Osteocyte (in vitro differentiated cells): ENCODE measurements around the gene SEPTIN2. TPM values are rescaled to one million over a fixed set of nuclear protein-coding genes. Genes with fewer than 3 reads are reported as not detected.

ENCODE experiments used
- DNase-seq: peaks from one replicate; pipeline ENCODE4 v3.0.0; 2021; ENCODE audit warnings: mixed read lengths; ENCODE audit not compliant: unreplicated experiment; ENCODE audit errors: extremely low spot score
- H3K27ac Mint-ChIP-seq: one replicate; pipeline ENCODE4 v1.8.0; 2021; ENCODE audit warnings: mild to moderate bottlenecking, mixed read lengths; ENCODE audit not compliant: unreplicated experiment
- H3K27me3 Mint-ChIP-seq: one replicate; pipeline ENCODE4 v1.8.0; 2021; ENCODE audit warnings: mixed read lengths; ENCODE audit not compliant: unreplicated experiment
- H3K36me3 Mint-ChIP-seq: one replicate; pipeline ENCODE4 v1.8.0; 2021; ENCODE audit warnings: mixed read lengths; ENCODE audit not compliant: unreplicated experiment
- H3K4me1 Mint-ChIP-seq: one replicate; pipeline ENCODE4 v1.8.0; 2021; ENCODE audit warnings: mixed read lengths; ENCODE audit not compliant: unreplicated experiment
- H3K4me3 Mint-ChIP-seq: one replicate; pipeline ENCODE4 v1.8.0; 2021; ENCODE audit warnings: mild to moderate bottlenecking, moderate library complexity, mixed read lengths; ENCODE audit not compliant: unreplicated experiment
- H3K9me3 Mint-ChIP-seq: one replicate; pipeline ENCODE4 v1.8.0; 2021; ENCODE audit warnings: mixed read lengths; ENCODE audit not compliant: unreplicated experiment
- total RNA-seq: library from RNA; stranded (reverse); gene quantifications from 2 replicates; pipeline ENCODE4 v1.2.1, GENCODE V29; 2021
- TF ChIP-seq, protein P1 (sequence below): fragments of 200-600 bp; sonication (generic); IDR thresholded peaks from 2 replicates; pipeline ENCODE4 v1.5.0; 2021; ENCODE audit warnings: antibody characterized with exemption, mild to moderate bottlenecking, moderate library complexity

SEPTIN2 gene
- total RNA-seq, 1 donor from 2014 or later: 547 TPM

GRCh38 chr2:241323778-241324177 is 8.1 kb downstream of the SEPTIN2 start:
- no peak overlapping the region for H3K27ac Mint-ChIP-seq
- H3K4me1 Mint-ChIP-seq: peaks cover 42% of the 10 kb centered on the region
- H3K27me3 Mint-ChIP-seq: no peaks in the 10 kb centered on the region
- no peaks in the 10 kb centered on the region for H3K9me3 Mint-ChIP-seq
- no peak for DNase-seq
- H3K4me3 Mint-ChIP-seq: no peak overlapping the region
- TF ChIP-seq, protein P1, sequence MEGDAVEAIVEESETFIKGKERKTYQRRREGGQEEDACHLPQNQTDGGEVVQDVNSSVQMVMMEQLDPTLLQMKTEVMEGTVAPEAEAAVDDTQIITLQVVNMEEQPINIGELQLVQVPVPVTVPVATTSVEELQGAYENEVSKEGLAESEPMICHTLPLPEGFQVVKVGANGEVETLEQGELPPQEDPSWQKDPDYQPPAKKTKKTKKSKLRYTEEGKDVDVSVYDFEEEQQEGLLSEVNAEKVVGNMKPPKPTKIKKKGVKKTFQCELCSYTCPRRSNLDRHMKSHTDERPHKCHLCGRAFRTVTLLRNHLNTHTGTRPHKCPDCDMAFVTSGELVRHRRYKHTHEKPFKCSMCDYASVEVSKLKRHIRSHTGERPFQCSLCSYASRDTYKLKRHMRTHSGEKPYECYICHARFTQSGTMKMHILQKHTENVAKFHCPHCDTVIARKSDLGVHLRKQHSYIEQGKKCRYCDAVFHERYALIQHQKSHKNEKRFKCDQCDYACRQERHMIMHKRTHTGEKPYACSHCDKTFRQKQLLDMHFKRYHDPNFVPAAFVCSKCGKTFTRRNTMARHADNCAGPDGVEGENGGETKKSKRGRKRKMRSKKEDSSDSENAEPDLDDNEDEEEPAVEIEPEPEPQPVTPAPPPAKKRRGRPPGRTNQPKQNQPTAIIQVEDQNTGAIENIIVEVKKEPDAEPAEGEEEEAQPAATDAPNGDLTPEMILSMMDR: no peak
- peaks cover 25% of the 10 kb centered on the region for H3K36me3 Mint-ChIP-seq

DNA sequence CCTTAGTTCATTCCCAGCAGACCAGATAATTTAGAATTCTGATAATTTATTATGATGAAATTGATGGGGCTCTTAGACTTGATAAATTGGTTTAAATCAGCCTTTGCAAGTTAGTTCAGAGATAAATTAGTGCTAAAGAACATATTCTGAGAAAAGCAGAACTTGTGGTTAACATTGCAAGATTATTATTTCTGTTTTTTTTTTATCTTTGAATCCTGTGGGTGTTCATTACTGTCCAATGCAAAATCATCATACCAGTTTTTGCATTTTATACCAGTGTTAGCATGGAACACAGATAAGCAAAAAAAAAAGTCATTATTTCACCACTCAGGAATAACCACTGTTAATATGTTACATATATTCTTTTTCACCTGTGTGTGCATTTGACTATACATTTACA is 9.1 kb downstream of the SEPTIN2 start:
- no peaks in the 10 kb centered on the region for H3K27me3 Mint-ChIP-seq
- TF ChIP-seq, protein P1: no peak
- H3K27ac Mint-ChIP-seq: no peak overlapping the region
- peaks cover 34% of the 10 kb centered on the region for H3K4me1 Mint-ChIP-seq
- no peak overlapping the region for H3K4me3 Mint-ChIP-seq
- DNase-seq: no peak
- H3K36me3 Mint-ChIP-seq: peaks cover 33% of the 10 kb centered on the region
- H3K9me3 Mint-ChIP-seq: no peaks in the 10 kb centered on the region

DNA sequence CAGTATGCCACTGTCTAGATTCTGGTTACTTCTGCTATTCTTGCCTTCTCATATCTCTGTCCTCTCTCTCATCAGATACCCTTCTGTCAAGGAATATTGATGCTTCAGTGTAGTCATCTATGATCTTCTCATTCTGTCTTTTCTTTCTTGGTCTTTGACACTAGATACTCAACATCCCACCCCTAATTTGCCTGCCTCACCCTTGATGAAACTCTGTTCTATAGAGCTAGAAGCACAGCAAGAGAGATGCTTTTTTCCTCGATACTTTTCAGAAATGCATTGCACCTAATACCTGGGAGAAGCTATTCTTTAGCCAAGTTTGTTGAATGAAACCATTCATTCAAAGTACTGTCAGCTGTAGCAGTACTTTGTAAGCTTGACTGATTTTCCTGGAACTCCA is 9.5 kb downstream of the SEPTIN2 start:
- peaks cover 38% of the 10 kb centered on the region for H3K36me3 Mint-ChIP-seq
- no peaks in the 10 kb centered on the region for H3K9me3 Mint-ChIP-seq
- H3K27me3 Mint-ChIP-seq: no peaks in the 10 kb centered on the region
- H3K4me3 Mint-ChIP-seq: no peak overlapping the region
- TF ChIP-seq, protein P1: no peak
- no peak overlapping the region for H3K27ac Mint-ChIP-seq
- no peak for DNase-seq
- peaks cover 29% of the 10 kb centered on the region for H3K4me1 Mint-ChIP-seq

- Mint-ChIP-seq H3K4me3 (no peak overlapping the region), H3K36me3 (peaks cover 56% of the 10 kb centered on the region), H3K9me3 (no peaks in the 10 kb centered on the region), H3K27ac (no peak overlapping the region), H3K27me3 (no peaks in the 10 kb centered on the region), H3K4me1 (peaks cover 1% of the 10 kb centered on the region)
- DNase-seq: no peak
- TF ChIP-seq, protein P1: no peak
These were observed 14.2 kb downstream of the SEPTIN2 start for GRCh38 chr2:241329669-241330615.

GRCh38 chr2:241330616-241330981 is 14.9 kb downstream of the SEPTIN2 start:
- Mint-ChIP-seq H3K4me3 (no peak overlapping the region), H3K4me1 (peaks cover 1% of the 10 kb centered on the region), H3K27me3 (no peaks in the 10 kb centered on the region), H3K9me3 (no peaks in the 10 kb centered on the region), H3K27ac (no peak overlapping the region), H3K36me3 (peaks cover 55% of the 10 kb centered on the region)
- TF ChIP-seq, protein P1: no peak
- DNase-seq: no peak
